HT1080 (cell line): ENCODE measurements around the gene UNC5B. TPM values are rescaled to one million over a fixed set of nuclear protein-coding genes. Genes with fewer than 3 reads are reported as not detected.

Experiments used
- DNase-seq: peaks from one replicate; pipeline ENCODE4 v3.0.0-alpha.2; 2015; ENCODE audit warnings: low read depth
- total RNA-seq: library from RNA; depleted of rRNA; stranded (reverse); fragments of >200 nt; shearing (Covaris generic); gene quantifications from 2 replicates; pipeline ENCODE4 v1.2.3, GENCODE V29; 2014

Gene UNC5B
- total RNA-seq, 1 experiment from 2014 or later = 2.9 TPM

DNA sequence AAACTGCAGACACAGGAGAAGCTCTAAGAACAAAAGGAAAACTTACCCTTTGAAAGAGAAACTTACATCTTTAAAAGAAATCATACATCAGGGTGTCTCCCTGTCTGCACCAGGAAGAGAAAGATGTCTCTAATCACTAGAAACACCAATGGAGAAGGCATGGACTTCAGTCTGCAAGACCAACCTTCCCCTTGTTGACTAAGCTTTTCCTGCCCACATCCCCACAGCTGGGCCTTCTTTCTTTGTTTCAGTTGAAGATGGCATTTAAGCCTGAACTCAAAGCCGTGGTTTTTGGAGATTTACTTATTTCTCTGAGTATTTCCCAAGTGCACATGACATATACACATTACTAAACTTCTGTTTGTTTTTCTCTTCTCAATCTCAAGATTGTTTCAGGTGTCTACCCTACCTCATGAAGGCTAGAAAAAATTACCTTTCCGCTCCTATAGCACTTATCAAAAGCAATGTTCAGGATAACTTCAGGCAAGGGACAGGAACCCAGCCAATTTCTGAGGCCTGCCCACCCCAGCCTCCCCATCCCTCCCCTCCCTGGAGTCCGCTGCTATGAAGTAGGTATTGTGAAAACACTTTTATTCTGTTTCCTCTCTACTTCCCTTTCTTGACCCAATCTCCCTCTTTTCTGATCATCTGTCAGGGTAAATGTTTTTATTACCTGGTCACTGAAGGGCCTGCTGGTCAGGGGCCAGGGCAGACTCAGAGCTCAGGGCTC is 103.9 kb downstream of the UNC5B start:
- DNase-seq = no peak

DNA sequence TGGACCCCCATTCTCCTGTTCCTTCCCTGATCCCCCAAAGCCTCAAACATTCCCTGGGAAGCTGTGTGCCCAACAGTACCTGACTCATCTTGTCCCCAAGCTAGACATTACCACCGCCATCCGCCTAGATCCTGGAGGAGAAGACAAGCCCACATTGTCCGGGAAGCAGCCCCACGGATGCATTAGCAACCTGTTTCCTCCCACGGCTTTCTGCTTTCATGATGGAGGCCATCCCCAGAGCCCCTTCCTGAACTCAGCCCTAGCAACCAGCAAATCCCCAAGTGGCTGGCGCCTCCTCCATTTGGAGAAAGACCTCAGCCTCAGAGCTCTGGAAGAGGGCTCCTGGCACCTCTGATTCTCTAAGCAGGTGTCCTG is 104.4 kb downstream of the UNC5B start:
- no peak for DNase-seq

DNA sequence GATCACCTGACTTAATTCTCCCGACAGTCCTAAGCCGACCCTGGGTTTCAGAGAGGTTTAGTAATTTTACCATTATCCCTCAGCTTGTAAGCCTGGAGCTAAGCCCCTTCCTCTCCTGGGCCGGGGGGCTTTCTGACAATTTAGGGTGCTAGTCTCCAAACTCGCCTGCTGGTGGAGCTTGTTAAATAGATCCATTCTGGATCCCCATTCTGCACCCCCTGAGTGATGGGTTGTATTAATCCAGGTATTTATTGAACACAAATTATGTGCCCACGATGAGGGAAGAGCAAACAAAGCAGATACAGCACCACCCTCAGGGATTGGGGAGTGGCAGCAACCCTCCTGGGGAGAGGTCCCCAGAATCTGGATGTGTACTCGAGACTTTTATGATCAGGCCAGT is 105.4 kb downstream of the UNC5B start:
- no peak for DNase-seq

- peak; percentile 78 for DNase-seq
These were observed 106.9 kb downstream of the UNC5B start, which contains the start of gene SLC29A3 for GRCh38 chr10:71319042-71319799. SLC29A3 (plus strand) TSS chr10:71319259; CDS start chr10:71319310, 51 bp downstream.

- DNase-seq = no peak
These were observed 107.5 kb downstream of the UNC5B start for GRCh38 chr10:71319800-71320392.

- no peak for DNase-seq
These were observed 108.2 kb downstream of the UNC5B start for GRCh38 chr10:71320592-71320991.

DNA sequence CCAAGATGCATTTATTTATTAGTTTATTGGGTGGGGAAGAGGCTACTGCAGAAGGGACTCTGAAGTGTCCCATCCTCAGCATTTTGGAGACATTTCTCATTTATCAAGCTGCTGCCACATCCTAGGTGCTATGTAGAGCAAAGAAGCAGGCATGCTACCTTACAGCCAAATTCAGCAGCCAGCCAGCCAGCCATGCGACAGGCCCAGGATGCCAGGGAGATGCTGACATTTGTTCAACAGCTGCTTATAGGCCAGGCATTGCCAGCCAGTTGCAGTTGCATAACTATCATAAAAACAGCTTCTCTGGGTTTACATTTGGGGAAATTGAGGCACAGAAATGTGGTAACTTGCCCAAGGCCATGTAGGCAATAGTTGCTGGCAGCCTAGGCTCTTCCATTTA is 109.0 kb downstream of the UNC5B start:
- DNase-seq = no peak

- DNase-seq = peak; percentile 58
These were observed 111.0 kb downstream of the UNC5B start for GRCh38 chr10:71323407-71323806.

GRCh38 chr10:71324743-71325142 is 112.4 kb downstream of the UNC5B start:
- no peak for DNase-seq

- DNase-seq = no peak
These were observed 112.9 kb downstream of the UNC5B start for GRCh38 chr10:71325267-71325666.

DNA sequence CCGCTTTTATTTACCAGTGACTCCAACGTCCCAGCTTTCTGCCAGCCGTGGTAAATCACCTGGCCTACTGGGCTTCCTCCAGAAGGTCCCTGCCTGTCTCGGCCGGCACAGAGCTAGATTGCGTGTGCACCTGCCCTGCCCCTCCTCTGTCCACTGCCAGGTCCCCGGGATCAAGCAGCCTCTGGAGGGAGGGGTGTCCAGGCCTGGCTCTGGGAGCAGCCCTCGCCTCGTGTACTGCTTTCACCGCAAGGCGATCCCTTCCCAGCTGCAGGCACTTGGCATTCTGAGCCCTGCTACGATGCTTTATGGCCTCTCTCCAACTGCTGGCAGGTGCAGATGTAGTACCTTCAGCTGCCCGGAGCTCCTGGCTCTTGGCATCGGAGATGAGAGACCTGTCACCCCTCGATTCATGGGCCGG is 114.1 kb downstream of the UNC5B start:
- no peak for DNase-seq

GRCh38 chr10:71330789-71331404 is 118.5 kb downstream of the UNC5B start:
- no peak for DNase-seq

GRCh38 chr10:71331736-71332135 is 119.4 kb downstream of the UNC5B start:
- no peak for DNase-seq

- DNase-seq = no peak
These were observed 120.1 kb downstream of the UNC5B start for GRCh38 chr10:71332466-71332865.

- no peak for DNase-seq
These were observed 120.9 kb downstream of the UNC5B start for GRCh38 chr10:71333129-71333887.

- no peak for DNase-seq
These were observed 121.9 kb downstream of the UNC5B start for GRCh38 chr10:71334221-71334791.

DNA sequence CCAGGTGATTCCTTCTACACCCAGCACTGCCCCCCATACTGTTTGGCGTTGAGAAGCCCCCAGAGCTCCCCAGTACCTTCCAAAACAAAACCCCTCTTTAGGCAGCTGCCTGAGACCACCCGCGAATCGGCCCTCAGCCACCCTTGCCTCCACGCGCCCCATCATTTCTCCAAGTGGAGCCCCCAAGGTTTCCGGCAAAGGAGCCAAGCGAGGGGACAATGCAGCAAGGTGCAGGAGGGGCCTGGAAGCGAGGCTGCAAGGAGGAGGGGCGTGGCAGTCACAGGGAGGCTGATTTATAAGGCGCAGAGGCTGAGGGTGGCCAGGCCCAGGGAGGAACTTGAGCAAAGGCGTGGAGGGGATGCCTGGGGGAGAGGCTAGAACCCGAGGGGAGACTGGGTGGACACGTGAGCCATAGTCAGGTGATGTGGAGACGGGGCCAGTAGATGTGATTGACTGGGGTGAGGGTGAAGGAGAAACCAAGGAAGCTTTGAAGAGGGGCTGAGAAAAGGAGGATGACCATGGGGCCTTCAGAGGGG is 122.9 kb downstream of the UNC5B start:
- DNase-seq = no peak

DNA sequence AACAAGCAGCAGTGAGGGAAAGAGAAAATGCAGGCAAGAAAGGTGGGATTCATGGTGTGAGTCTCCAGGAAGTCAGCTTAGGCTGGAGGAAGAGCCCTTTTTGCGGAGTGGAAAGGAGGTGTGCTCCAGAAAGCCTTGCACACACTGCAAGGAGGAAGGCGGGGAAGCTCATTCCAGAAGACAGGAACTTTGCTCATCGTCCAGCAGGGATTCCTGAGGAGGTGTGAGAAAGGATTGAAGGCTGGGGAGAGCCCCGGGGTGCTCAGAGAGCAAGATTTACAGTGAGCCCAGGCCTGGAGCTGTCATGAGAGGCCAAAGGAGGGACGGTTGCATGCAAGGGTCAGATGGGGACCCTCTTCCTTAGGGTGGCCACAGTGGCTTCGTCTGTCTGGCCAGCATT is 124.3 kb downstream of the UNC5B start:
- no peak for DNase-seq

GRCh38 chr10:71337219-71337701 is 124.9 kb downstream of the UNC5B start:
- no peak for DNase-seq

DNA sequence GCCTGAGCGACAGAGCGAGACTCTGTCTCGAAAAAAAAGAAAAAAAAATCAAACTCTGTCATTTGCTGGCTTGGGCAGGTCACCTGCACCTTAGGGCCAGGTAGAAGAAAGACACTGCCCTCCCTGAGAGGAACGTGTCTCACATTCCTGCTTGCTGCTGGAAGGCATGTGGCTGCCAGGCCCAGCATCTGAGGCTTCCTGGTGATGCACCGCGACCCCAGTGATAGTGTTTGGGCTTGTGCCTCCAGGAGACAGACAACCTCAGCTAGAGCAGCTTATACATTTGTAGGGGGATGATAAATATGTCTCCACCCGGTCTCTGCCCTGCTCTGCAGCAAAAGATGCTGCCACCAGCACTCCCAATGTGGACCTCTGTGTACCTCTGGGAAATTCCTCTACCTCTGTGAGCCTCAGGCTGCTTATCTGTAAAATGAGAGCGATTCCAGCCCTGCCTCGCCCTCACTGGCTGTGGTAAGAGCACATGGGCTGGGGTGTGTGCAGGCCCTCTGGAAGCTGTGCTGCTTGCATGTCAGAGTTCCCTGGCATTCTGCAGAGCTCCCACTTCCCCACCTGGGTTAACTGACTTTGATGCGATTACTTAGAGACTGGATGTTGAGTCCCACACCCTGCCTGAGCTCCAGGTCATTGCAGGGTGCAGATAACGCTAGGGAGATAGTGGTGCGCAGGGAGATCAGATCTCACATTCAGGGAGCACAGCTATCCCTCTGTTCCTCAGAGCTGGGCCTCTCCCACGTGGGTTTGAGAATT is 126.5 kb downstream of the UNC5B start:
- no peak for DNase-seq
